Measurements from ENCODE around the gene IGHMBP2.

Gene IGHMBP2

GRCh38 chr11:68933605-68934320 lies 30.1 kb downstream of the IGHMBP2 start:
- TF ChIP-seq, protein P1, sequence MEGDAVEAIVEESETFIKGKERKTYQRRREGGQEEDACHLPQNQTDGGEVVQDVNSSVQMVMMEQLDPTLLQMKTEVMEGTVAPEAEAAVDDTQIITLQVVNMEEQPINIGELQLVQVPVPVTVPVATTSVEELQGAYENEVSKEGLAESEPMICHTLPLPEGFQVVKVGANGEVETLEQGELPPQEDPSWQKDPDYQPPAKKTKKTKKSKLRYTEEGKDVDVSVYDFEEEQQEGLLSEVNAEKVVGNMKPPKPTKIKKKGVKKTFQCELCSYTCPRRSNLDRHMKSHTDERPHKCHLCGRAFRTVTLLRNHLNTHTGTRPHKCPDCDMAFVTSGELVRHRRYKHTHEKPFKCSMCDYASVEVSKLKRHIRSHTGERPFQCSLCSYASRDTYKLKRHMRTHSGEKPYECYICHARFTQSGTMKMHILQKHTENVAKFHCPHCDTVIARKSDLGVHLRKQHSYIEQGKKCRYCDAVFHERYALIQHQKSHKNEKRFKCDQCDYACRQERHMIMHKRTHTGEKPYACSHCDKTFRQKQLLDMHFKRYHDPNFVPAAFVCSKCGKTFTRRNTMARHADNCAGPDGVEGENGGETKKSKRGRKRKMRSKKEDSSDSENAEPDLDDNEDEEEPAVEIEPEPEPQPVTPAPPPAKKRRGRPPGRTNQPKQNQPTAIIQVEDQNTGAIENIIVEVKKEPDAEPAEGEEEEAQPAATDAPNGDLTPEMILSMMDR (IDR thresholded peaks at IDR 0.05; ENCODE audit: low read depth, low read length): no peak
- DNase-seq (ENCODE audit: extremely low read depth, low read depth): no peak

DNA sequence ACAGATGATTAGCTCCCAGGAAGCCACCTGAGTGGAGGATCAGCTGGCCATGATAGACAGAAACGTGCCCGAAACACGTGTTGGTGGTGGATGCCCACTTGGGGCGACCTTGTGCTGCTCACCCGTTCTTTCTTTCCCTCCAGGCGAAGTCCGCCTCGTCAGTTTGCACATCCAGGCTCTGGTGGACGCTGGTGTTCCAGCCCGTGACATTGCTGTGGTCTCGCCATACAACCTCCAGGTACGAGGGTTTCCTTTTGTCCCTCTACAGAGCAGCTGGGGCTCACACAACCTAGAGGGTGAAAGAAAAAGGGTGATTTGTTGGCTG lies 30.6 kb downstream of the IGHMBP2 start:
- TF ChIP-seq, protein P1 (IDR thresholded peaks at IDR 0.05; ENCODE audit: low read depth, low read length): no peak
- no peak for DNase-seq (ENCODE audit: extremely low read depth, low read depth)

- no peak for DNase-seq (ENCODE audit: extremely low read depth, low read depth)
Measured at GRCh38 chr11:68934666-68935065, 31.0 kb downstream of the IGHMBP2 start.

GRCh38 chr11:68935066-68935465 lies 31.4 kb downstream of the IGHMBP2 start:
- DNase-seq (ENCODE audit: extremely low read depth, low read depth): no peak
- TF ChIP-seq, protein P1 (IDR thresholded peaks at IDR 0.05; ENCODE audit: low read depth, low read length): no peak

More at GRCh38 chr11:68934666-68935065, 31.0 kb downstream of the IGHMBP2 start:
- TF ChIP-seq, protein P1 (IDR thresholded peaks at IDR 0.05; ENCODE audit: low read depth, low read length): no peak

GRCh38 chr11:68935516-68936357 lies 32.0 kb downstream of the IGHMBP2 start:
- TF ChIP-seq, protein P1 (IDR thresholded peaks at IDR 0.05; ENCODE audit: low read depth, low read length): no peak
- no peak for DNase-seq (ENCODE audit: extremely low read depth, low read depth)

- TF ChIP-seq, protein P1 (IDR thresholded peaks at IDR 0.05; ENCODE audit: low read depth, low read length): no peak
- DNase-seq (ENCODE audit: extremely low read depth, low read depth): no peak
Measured at GRCh38 chr11:68936358-68936636, 32.6 kb downstream of the IGHMBP2 start.

Measured in AG09319 (cell line).